Lower lobe of right lung (tissue), 2 donors: ENCODE measurements around the gene KCNC4. TPM values are rescaled to one million over a fixed set of nuclear protein-coding genes. Genes with fewer than 3 reads are reported as not detected.
A peak's percentile ranks its signal among the peaks of the same experiment; 100 is the strongest.

Experiments
- ATAC-seq, 2 donors: fragments of 200-7000 bp; cut with Tn5 transposase; one replicate each; pipeline ENCODE4 v1.9.1; 2020 to 2022; ENCODE audit warnings: mild to moderate bottlenecking in 2 of 2, moderate library complexity in 2 of 2
- DNase-seq: peaks from one replicate; pipeline ENCODE4 v3.0.0-alpha.2; 2020
- H3K27ac ChIP-seq: fragments of 200-600 bp; one replicate; pipeline ENCODE4 v1.8.0; 2022
- H3K27me3 ChIP-seq: fragments of 200-600 bp; one replicate; pipeline ENCODE4 v1.8.0; 2022; ENCODE audit warnings: low read depth
- H3K36me3 ChIP-seq: fragments of 200-600 bp; one replicate; pipeline ENCODE4 v1.8.0; 2022; ENCODE audit warnings: mild to moderate bottlenecking
- H3K4me1 ChIP-seq: fragments of 200-600 bp; one replicate; pipeline ENCODE4 v1.8.0; 2022
- H3K4me3 ChIP-seq: fragments of 200-600 bp; one replicate; pipeline ENCODE4 v1.8.0; 2022; ENCODE audit warnings: mild to moderate bottlenecking
- H3K9me3 ChIP-seq: fragments of 200-600 bp; one replicate; pipeline ENCODE4 v1.8.0; 2022
- CTCF ChIP-seq: fragments of 200-600 bp; IDR thresholded peaks from one replicate; pipeline ENCODE4 v1.8.0; 2022; ENCODE audit warnings: antibody characterized with exemption, mild to moderate bottlenecking
- intact Hi-C: fragments of 100-400 bp; cut with DNase I; formaldehyde crosslinking; loops from one replicate; pipeline ENCODE4 v1.11.0; 2022
- total RNA-seq: library from RNA; stranded (reverse); fragmentation: NEBNext Ultra II Directional; extraction: Animal tissue kit (Norgen Biotek cat#: 25700); gene quantifications from one replicate; pipeline ENCODE4 v1.2.1, GENCODE V29; 2021
- donor health status: DM: no; HTN: yes; CAD: no; lungs with severe emphysema.

The KCNC4 gene
- total RNA-seq, 1 donor from 2014 or later, result 10.0 TPM

GRCh38 chr1:110173466-110174105 is 36.5 kb upstream of the KCNC4 start:
- Histone ChIP-seq H3K27me3 (peaks cover 3% of the 10 kb centered on the region), H3K4me3 (no peak overlapping the region), H3K36me3 (no peaks in the 10 kb centered on the region), H3K27ac (no peak overlapping the region), H3K4me1 (no peaks in the 10 kb centered on the region), H3K9me3 (no peaks in the 10 kb centered on the region)
- ATAC-seq (no peak), DNase-seq (no peak)
- intact Hi-C loops, result no loop called here
- TF ChIP-seq CTCF, result no peak

GRCh38 chr1:110174961-110175360 is 35.2 kb upstream of the KCNC4 start:
- no peak overlapping the region for H3K4me3 ChIP-seq
- H3K27me3 ChIP-seq, result peaks cover 3% of the 10 kb centered on the region
- no peaks in the 10 kb centered on the region for H3K4me1 ChIP-seq
- no peaks in the 10 kb centered on the region for H3K36me3 ChIP-seq
- ATAC-seq (no peak), DNase-seq (no peak)
- intact Hi-C loops, result no loop called here
- TF ChIP-seq CTCF, result no peak
- no peaks in the 10 kb centered on the region for H3K9me3 ChIP-seq
- no peak overlapping the region for H3K27ac ChIP-seq

- no peaks in the 10 kb centered on the region for H3K36me3 ChIP-seq
- H3K4me1 ChIP-seq, result no peaks in the 10 kb centered on the region
- peaks cover 7% of the 10 kb centered on the region for H3K27me3 ChIP-seq
- H3K4me3 ChIP-seq, result no peak overlapping the region
- H3K9me3 ChIP-seq, result no peaks in the 10 kb centered on the region
- no peak for TF ChIP-seq CTCF
- intact Hi-C loops, result no loop called here
- no peak overlapping the region for H3K27ac ChIP-seq
- DNase-seq (no peak), ATAC-seq (peak in 1 of 2 donors; percentile 9)
These were observed 33.7 kb upstream of the KCNC4 start for GRCh38 chr1:110176299-110176956.

GRCh38 chr1:110177775-110178174 is 32.3 kb upstream of the KCNC4 start:
- Histone ChIP-seq H3K4me1 (no peaks in the 10 kb centered on the region), H3K9me3 (no peaks in the 10 kb centered on the region), H3K27ac (no peak overlapping the region), H3K4me3 (no peak overlapping the region), H3K27me3 (peaks cover 10% of the 10 kb centered on the region), H3K36me3 (no peaks in the 10 kb centered on the region)
- intact Hi-C loops, result no loop called here
- no peak for TF ChIP-seq CTCF
- ATAC-seq (no peak), DNase-seq (no peak)

- ATAC-seq (no peak), DNase-seq (no peak)
- H3K36me3 ChIP-seq, result no peaks in the 10 kb centered on the region
- H3K27me3 ChIP-seq, result peaks cover 22% of the 10 kb centered on the region
- H3K27ac ChIP-seq, result no peak overlapping the region
- no peak overlapping the region for H3K4me3 ChIP-seq
- intact Hi-C loops, result no loop called here
- TF ChIP-seq CTCF, result no peak
- H3K4me1 ChIP-seq, result no peaks in the 10 kb centered on the region
- H3K9me3 ChIP-seq, result no peaks in the 10 kb centered on the region
These were observed 26.4 kb upstream of the KCNC4 start for GRCh38 chr1:110183642-110184167.
